CD4-positive, CD25-positive, alpha-beta regulatory T cell (primary cell): Measurements from ENCODE around the gene ITPR2. TPM values are rescaled to one million over a fixed set of nuclear protein-coding genes. Genes with fewer than 3 reads are reported as not detected.

Experiments used
- ATAC-seq, 2 donors: fragments of 150-1000 bp; cut with Tn5 transposase; one replicate each; pipeline ENCODE4 v1.10.0; 2021; ENCODE audit warnings: low read depth in 2 of 2, moderate number of reproducible peaks in 2 of 2, moderate library complexity in 1 of 2
- DNase-seq, 3 donors: peaks; one replicate each; pipeline versions ENCODE4 v3.0.0 to v3.0.0-alpha.2; 2012 to 2022; ENCODE audit warnings: mixed read lengths in 1 of 3
- H3K27ac ChIP-seq: one replicate; pipeline ENCODE4 v1.7.0; 2013; ENCODE audit warnings: mild to moderate bottlenecking, low read length; ENCODE audit not compliant: insufficient read depth, poor library complexity, severe bottlenecking
- H3K27me3 ChIP-seq: one replicate; pipeline ENCODE4 v1.7.0; 2013; ENCODE audit warnings: low read length; ENCODE audit not compliant: control insufficient read depth, insufficient read depth
- H3K36me3 ChIP-seq: one replicate; pipeline ENCODE4 v1.7.0; 2013; ENCODE audit warnings: mild to moderate bottlenecking, low read length, moderate library complexity; ENCODE audit not compliant: control insufficient read depth, insufficient read depth
- H3K4me1 ChIP-seq: 2 replicates; pipeline ENCODE4 v1.7.0; 2013; ENCODE audit warnings: mild to moderate bottlenecking, low read length; ENCODE audit not compliant: insufficient read depth, control insufficient read depth, poor library complexity, severe bottlenecking
- H3K4me3 ChIP-seq: one replicate; pipeline ENCODE4 v1.7.0; 2013; ENCODE audit warnings: low read depth, mild to moderate bottlenecking, low read length, moderate library complexity
- H3K9me3 ChIP-seq, 2 experiments: 1 replicate in 1 of 2; 2 replicates in 1 of 2; pipeline ENCODE4 v1.7.0; 2013; ENCODE audit warnings: low read length in 2 of 2, mild to moderate bottlenecking in 1 of 2, moderate library complexity in 1 of 2; ENCODE audit not compliant: control insufficient read depth in 2 of 2
- H3K27ac Mint-ChIP-seq, 3 donors: one replicate each; pipeline ENCODE4 v1.8.0; 2020 to 2022; ENCODE audit warnings: mild to moderate bottlenecking in 3 of 3, mixed read lengths in 3 of 3, moderate library complexity in 2 of 3
- H3K27me3 Mint-ChIP-seq: one replicate; pipeline ENCODE4 v1.8.0; 2022; ENCODE audit warnings: mild to moderate bottlenecking, mixed read lengths
- H3K36me3 Mint-ChIP-seq: one replicate; pipeline ENCODE4 v1.8.0; 2020; ENCODE audit warnings: mixed read lengths
- H3K4me1 Mint-ChIP-seq, 4 donors: one replicate each; pipeline ENCODE4 v1.8.0; 2020 to 2022; ENCODE audit warnings: mixed read lengths in 4 of 4, mild to moderate bottlenecking in 1 of 4
- H3K4me3 Mint-ChIP-seq, 4 donors: one replicate each; pipeline ENCODE4 v1.8.0; 2020 to 2022; ENCODE audit warnings: mild to moderate bottlenecking in 4 of 4, mixed read lengths in 4 of 4, moderate library complexity in 3 of 4
- H3K9me3 Mint-ChIP-seq, 7 donors: one replicate each; pipeline ENCODE4 v1.8.0; 2020 to 2022; ENCODE audit warnings: mixed read lengths in 7 of 7, mild to moderate bottlenecking in 3 of 7, moderate library complexity in 2 of 7
- polyA plus RNA-seq, 4 donors: library from polyadenylated mRNA; unstranded; fragments of 300-500 nt; fragmentation: Illumina TruSeq; gene quantifications; one replicate each; pipeline ENCODE4 v1.2.3, GENCODE V29; 2021
- total RNA-seq: library from RNA; stranded (reverse); gene quantifications from one replicate; pipeline ENCODE4 v1.2.3, GENCODE V29; 2022

The ITPR2 gene
- total and polyA plus RNA-seq, 5 donors from 2014 or later: 9.9 to 54.1 (median 11.7) TPM

- peaks cover 6% of the 10 kb centered on the region for H3K36me3 Mint-ChIP-seq
- peak overlapping the region in 1 of 3 donors; percentile 26 for H3K27ac Mint-ChIP-seq
- H3K27me3 ChIP-seq: no peaks in the 10 kb centered on the region
- no peak overlapping the region for H3K4me3 ChIP-seq
- no peak overlapping the region for H3K27ac ChIP-seq
- H3K9me3 Mint-ChIP-seq: peaks cover 0 to 2% (median 0%) of the 10 kb centered on the region in 7 donors
- ATAC-seq (no peak), DNase-seq (no peak)
- H3K4me1 ChIP-seq: no peaks in the 10 kb centered on the region
- H3K4me3 Mint-ChIP-seq: peak overlapping the region in 1 of 4 donors; percentile 23
- H3K36me3 ChIP-seq: no peaks in the 10 kb centered on the region
- H3K9me3 ChIP-seq: no peaks in the 10 kb centered on the region
- no peaks in the 10 kb centered on the region for H3K27me3 Mint-ChIP-seq
- peaks cover 18 to 69% (median 45%) of the 10 kb centered on the region in 4 donors for H3K4me1 Mint-ChIP-seq
Observed at GRCh38 chr12:26748412-26748740, 84.6 kb downstream of the ITPR2 start.

- DNase-seq: no peak
- Mint-ChIP-seq H3K27me3 (no peaks in the 10 kb centered on the region), H3K9me3 (peaks cover 0 to 3% (median 0%) of the 10 kb centered on the region in 7 donors), H3K27ac (peak overlapping the region in 2 of 3 donors; percentile 38 to 40), H3K4me3 (no peak overlapping the region), H3K36me3 (peaks cover 17% of the 10 kb centered on the region), H3K4me1 (peaks cover 18 to 70% (median 45%) of the 10 kb centered on the region in 4 donors)
- H3K27ac ChIP-seq: no peak overlapping the region
- no peaks in the 10 kb centered on the region for H3K36me3 ChIP-seq
- no peak overlapping the region for H3K4me3 ChIP-seq
- ATAC-seq: no peak
- H3K27me3 ChIP-seq: no peaks in the 10 kb centered on the region
- H3K9me3 ChIP-seq: no peaks in the 10 kb centered on the region
- H3K4me1 ChIP-seq: no peaks in the 10 kb centered on the region
Observed at GRCh38 chr12:26746121-26746714, 86.8 kb downstream of the ITPR2 start.

- ATAC-seq (no peak), DNase-seq (no peak)
- Mint-ChIP-seq H3K27ac (no peak overlapping the region), H3K36me3 (peaks cover 25% of the 10 kb centered on the region), H3K4me1 (peaks cover 18 to 60% (median 35%) of the 10 kb centered on the region in 4 donors), H3K9me3 (peaks cover 0 to 7% (median 2%) of the 10 kb centered on the region in 7 donors), H3K4me3 (no peak overlapping the region), H3K27me3 (no peaks in the 10 kb centered on the region)
- Histone ChIP-seq H3K36me3 (no peaks in the 10 kb centered on the region), H3K4me1 (no peaks in the 10 kb centered on the region), H3K4me3 (no peak overlapping the region), H3K9me3 (no peaks in the 10 kb centered on the region), H3K27ac (no peak overlapping the region), H3K27me3 (no peaks in the 10 kb centered on the region)
Observed at GRCh38 chr12:26744697-26745440, 88.1 kb downstream of the ITPR2 start.

- no peak overlapping the region for H3K4me3 Mint-ChIP-seq
- peaks cover 26% of the 10 kb centered on the region for H3K36me3 Mint-ChIP-seq
- H3K4me1 ChIP-seq: no peaks in the 10 kb centered on the region
- H3K4me1 Mint-ChIP-seq: peaks cover 18 to 53% (median 31%) of the 10 kb centered on the region in 4 donors
- H3K9me3 Mint-ChIP-seq: peaks cover 0 to 10% (median 5%) of the 10 kb centered on the region in 7 donors
- no peaks in the 10 kb centered on the region for H3K27me3 ChIP-seq
- H3K36me3 ChIP-seq: no peaks in the 10 kb centered on the region
- H3K4me3 ChIP-seq: no peak overlapping the region
- no peaks in the 10 kb centered on the region for H3K27me3 Mint-ChIP-seq
- peak overlapping the region; percentile 20 to 42 (median 36) for H3K27ac Mint-ChIP-seq
- no peak overlapping the region for H3K27ac ChIP-seq
- DNase-seq (no peak), ATAC-seq (no peak)
- H3K9me3 ChIP-seq: peaks cover 4 to 5% of the 10 kb centered on the region in 2 experiments
Observed at GRCh38 chr12:26744042-26744626, 88.9 kb downstream of the ITPR2 start.

- peaks cover 35% of the 10 kb centered on the region for H3K36me3 Mint-ChIP-seq
- no peaks in the 10 kb centered on the region for H3K27me3 Mint-ChIP-seq
- Histone ChIP-seq H3K4me1 (no peaks in the 10 kb centered on the region), H3K27me3 (no peaks in the 10 kb centered on the region), H3K36me3 (no peaks in the 10 kb centered on the region), H3K4me3 (no peak overlapping the region), H3K9me3 (peaks cover 6 to 10% of the 10 kb centered on the region in 2 experiments), H3K27ac (no peak overlapping the region)
- ATAC-seq (no peak), DNase-seq (no peak)
- H3K4me3 Mint-ChIP-seq: no peak overlapping the region
- peaks cover 0 to 20% (median 7%) of the 10 kb centered on the region in 7 donors for H3K9me3 Mint-ChIP-seq
- H3K4me1 Mint-ChIP-seq: peaks cover 11 to 35% (median 18%) of the 10 kb centered on the region in 4 donors
- no peak overlapping the region for H3K27ac Mint-ChIP-seq
Observed at GRCh38 chr12:26741584-26742227, 91.3 kb downstream of the ITPR2 start.

GRCh38 chr12:26740991-26741390 lies 92.0 kb downstream of the ITPR2 start:
- Mint-ChIP-seq H3K27ac (no peak overlapping the region), H3K4me1 (peaks cover 14 to 31% (median 20%) of the 10 kb centered on the region in 4 donors), H3K9me3 (peaks cover 0 to 20% (median 7%) of the 10 kb centered on the region in 7 donors), H3K36me3 (peaks cover 35% of the 10 kb centered on the region), H3K4me3 (no peak overlapping the region), H3K27me3 (no peaks in the 10 kb centered on the region)
- Histone ChIP-seq H3K4me3 (no peak overlapping the region), H3K4me1 (no peaks in the 10 kb centered on the region), H3K27ac (no peak overlapping the region), H3K9me3 (peaks cover 6 to 10% of the 10 kb centered on the region in 2 experiments), H3K36me3 (no peaks in the 10 kb centered on the region), H3K27me3 (no peaks in the 10 kb centered on the region)
- ATAC-seq (no peak), DNase-seq (no peak)

- Histone ChIP-seq H3K27ac (no peak overlapping the region), H3K9me3 (peaks cover 6 to 10% of the 10 kb centered on the region in 2 experiments), H3K4me3 (no peak overlapping the region), H3K36me3 (no peaks in the 10 kb centered on the region), H3K4me1 (no peaks in the 10 kb centered on the region), H3K27me3 (no peaks in the 10 kb centered on the region)
- no peak overlapping the region for H3K4me3 Mint-ChIP-seq
- H3K4me1 Mint-ChIP-seq: peaks cover 18 to 31% (median 22%) of the 10 kb centered on the region in 4 donors
- H3K27me3 Mint-ChIP-seq: no peaks in the 10 kb centered on the region
- H3K9me3 Mint-ChIP-seq: peaks cover 0 to 20% (median 7%) of the 10 kb centered on the region in 7 donors
- DNase-seq (no peak), ATAC-seq (no peak)
- H3K27ac Mint-ChIP-seq: no peak overlapping the region
- H3K36me3 Mint-ChIP-seq: peaks cover 35% of the 10 kb centered on the region
Observed at GRCh38 chr12:26740348-26740747, 92.6 kb downstream of the ITPR2 start.
